Stomach (tissue), 9 donors: ENCODE data around the gene NPM3. TPM values are rescaled to one million over a fixed set of nuclear protein-coding genes. Genes with fewer than 3 reads are reported as not detected.

Experiments used
- DNase-seq, 2 donors: peaks; one replicate each; pipeline versions ENCODE4 v3.0.0 to v3.0.0-alpha.2; 2013 to 2019
- H3K27ac ChIP-seq, 5 donors: fragments of 200-600 bp in 4 of 5; sonication (generic) in 4 of 5; one replicate each; pipeline ENCODE4 v1.5.1; 2013 to 2019; ENCODE audit warnings: mild to moderate bottlenecking in 1 of 5, moderate library complexity in 1 of 5
- H3K27me3 ChIP-seq, 3 donors: fragments of 200-600 bp; sonication (generic); one replicate each; pipeline ENCODE4 v1.5.1; 2017 to 2019; ENCODE audit warnings: mixed run types in 1 of 3
- H3K36me3 ChIP-seq, 4 donors: fragments of 200-600 bp; sonication (generic); 1 replicate in 3 of 4; 2 replicates in 1 of 4; pipeline ENCODE4 v1.5.1; 2016 to 2019
- H3K4me1 ChIP-seq, 4 donors: fragments of 200-600 bp; sonication (generic); one replicate each; pipeline ENCODE4 v1.5.1; 2016 to 2019
- H3K4me3 ChIP-seq, 4 donors: fragments of 200-600 bp; sonication (generic) in 3 of 4; one replicate each; pipeline ENCODE4 v1.5.1; 2016 to 2019; ENCODE audit warnings: mild to moderate bottlenecking in 1 of 4
- H3K9me3 ChIP-seq, 4 donors: fragments of 200-600 bp; sonication (generic); one replicate each; pipeline ENCODE4 v1.5.1; 2016 to 2019
- EP300 ChIP-seq: sonication (generic); formaldehyde crosslinking; IDR thresholded peaks from one replicate; pipeline ENCODE4 v1.6.1; 2017; ENCODE audit warnings: antibody characterized with exemption
- POLR2A ChIP-seq, 4 donors: fragments of 450-650 bp; IDR thresholded peaks; one replicate each; pipeline ENCODE4 v1.6.1; 2016; ENCODE audit warnings: antibody characterized with exemption in 4 of 4, control low read depth in 2 of 4, mild to moderate bottlenecking in 1 of 4, moderate library complexity in 1 of 4
- POLR2AphosphoS5 ChIP-seq, 3 donors: sonication (generic); formaldehyde crosslinking; IDR thresholded peaks; one replicate each; pipeline ENCODE4 v1.6.1; 2016; ENCODE audit warnings: antibody characterized with exemption in 3 of 3
- WGBS, 5 donors: extraction: QIAGEN DNeasy Blood & Tissue Kit in 3 of 5; methylation state at CpG; one replicate each; pipeline versions ENCODE4 v1.1.5 to v1.1.7; 2013 to 2018; 5-methylcytosine and 5-hydroxymethylcytosine counted together
- intact Hi-C: fragments of 100-400 bp; cut with DNase I; formaldehyde crosslinking; loops from one replicate; pipeline ENCODE4 v1.15.1; 2023; ENCODE audit warnings: low total_unique reads
- polyA plus RNA-seq, 3 donors: library from polyadenylated mRNA; stranded (reverse); fragments of 200-250 nt; gene quantifications; one replicate each; pipeline ENCODE4 v1.2.3, GENCODE V29; 2013
- total RNA-seq, 5 donors: library from RNA; depleted of rRNA; stranded (reverse); fragments of >200 nt; gene quantifications; one replicate each; pipeline versions ENCODE4 v1.1.0 to v1.2.3, GENCODE V29; 2014 to 2016
- TF ChIP-seq, protein P1 (sequence below), 7 experiments: fragments of 450-650 bp in 4 of 7; fragments of 200-600 bp in 3 of 7; sonication (generic) in 3 of 7; IDR thresholded peaks; one replicate each; pipeline ENCODE4 v1.5.1; 2016 to 2019; ENCODE audit warnings: antibody characterized with exemption in 7 of 7, control low read depth in 2 of 7, mild to moderate bottlenecking in 1 of 7
- donor health status: healthy with polysubstance abuse.
- donor health status: Bipolar disorder and iron deficiency.
- donor health status: healthy.

The NPM3 gene
- total and polyA plus RNA-seq, 8 donors: 2.3 to 68.1 (median 26.0) TPM; not detected in 1

DNA sequence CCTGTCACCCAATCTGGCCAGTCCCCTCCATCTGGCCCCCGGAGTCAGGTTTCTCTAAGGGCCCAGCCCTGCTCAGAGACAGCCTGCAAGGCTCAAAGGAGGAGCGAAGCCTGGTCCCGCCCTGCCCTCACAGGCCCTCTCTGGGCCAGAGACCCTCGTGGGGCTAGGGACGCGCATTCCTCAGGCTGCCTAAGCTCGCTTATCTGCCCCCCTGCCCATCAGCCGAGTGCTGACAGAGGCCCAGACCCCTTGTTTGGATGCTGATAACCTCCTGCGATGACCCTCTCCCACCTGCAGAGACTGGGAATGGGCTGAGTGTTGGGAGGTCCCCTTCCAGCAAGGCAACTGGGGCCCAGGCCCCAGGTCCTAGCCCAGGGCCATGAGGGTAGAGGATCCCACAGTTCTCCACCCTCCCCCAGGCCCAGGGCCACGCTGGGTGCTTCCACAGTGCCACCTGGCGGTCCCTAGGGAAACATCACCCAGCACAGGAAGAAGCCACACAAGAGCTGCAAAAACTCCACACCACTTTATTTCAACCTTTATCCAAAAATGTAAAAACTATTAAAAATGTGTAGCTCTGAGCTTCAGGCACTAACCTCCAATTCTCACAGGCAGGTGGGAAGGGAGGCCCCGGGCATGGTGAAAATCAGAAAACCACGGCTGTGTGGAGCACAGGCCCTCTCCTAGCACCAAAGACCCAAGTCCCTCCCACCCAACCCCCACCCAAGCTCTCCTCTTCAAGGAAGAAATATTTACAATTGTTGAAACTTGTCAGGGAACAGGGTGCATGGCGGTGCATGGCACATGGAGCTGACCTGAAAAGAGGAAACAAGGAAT is 2.2 kb downstream of the NPM3 start:
- H3K4me1 ChIP-seq: peaks cover 45 to 80% (median 69%) of the 10 kb centered on the region in 4 donors
- H3K27ac ChIP-seq: no peak overlapping the region
- 43 to 56% (median 45%) methylated on average over 14 of the region's 14 CpGs for WGBS, 5 donors
- no peak overlapping the region for H3K4me3 ChIP-seq
- H3K9me3 ChIP-seq: no peaks in the 10 kb centered on the region
- TF ChIP-seq, protein P1, sequence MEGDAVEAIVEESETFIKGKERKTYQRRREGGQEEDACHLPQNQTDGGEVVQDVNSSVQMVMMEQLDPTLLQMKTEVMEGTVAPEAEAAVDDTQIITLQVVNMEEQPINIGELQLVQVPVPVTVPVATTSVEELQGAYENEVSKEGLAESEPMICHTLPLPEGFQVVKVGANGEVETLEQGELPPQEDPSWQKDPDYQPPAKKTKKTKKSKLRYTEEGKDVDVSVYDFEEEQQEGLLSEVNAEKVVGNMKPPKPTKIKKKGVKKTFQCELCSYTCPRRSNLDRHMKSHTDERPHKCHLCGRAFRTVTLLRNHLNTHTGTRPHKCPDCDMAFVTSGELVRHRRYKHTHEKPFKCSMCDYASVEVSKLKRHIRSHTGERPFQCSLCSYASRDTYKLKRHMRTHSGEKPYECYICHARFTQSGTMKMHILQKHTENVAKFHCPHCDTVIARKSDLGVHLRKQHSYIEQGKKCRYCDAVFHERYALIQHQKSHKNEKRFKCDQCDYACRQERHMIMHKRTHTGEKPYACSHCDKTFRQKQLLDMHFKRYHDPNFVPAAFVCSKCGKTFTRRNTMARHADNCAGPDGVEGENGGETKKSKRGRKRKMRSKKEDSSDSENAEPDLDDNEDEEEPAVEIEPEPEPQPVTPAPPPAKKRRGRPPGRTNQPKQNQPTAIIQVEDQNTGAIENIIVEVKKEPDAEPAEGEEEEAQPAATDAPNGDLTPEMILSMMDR (IDR thresholded peaks at IDR 0.05): peak in 5 of 7 experiments; percentile 58 to 89 (median 85)
- TF ChIP-seq POLR2A (IDR thresholded peaks at IDR 0.05) (no peak), EP300 (no peak), POLR2AphosphoS5 (IDR thresholded peaks at IDR 0.05) (peak in 1 of 3 donors; percentile 22)
- peak; percentile 70 to 86 for DNase-seq
- intact Hi-C loops: loop anchor here (5.0 kb wide), 1 partner anchor 179 kb away; no protein-coding TSS in a partner anchor
- peaks cover 5 to 21% (median 19%) of the 10 kb centered on the region in 4 donors for H3K36me3 ChIP-seq
- peaks cover 8 to 38% (median 31%) of the 10 kb centered on the region in 3 donors for H3K27me3 ChIP-seq

DNA sequence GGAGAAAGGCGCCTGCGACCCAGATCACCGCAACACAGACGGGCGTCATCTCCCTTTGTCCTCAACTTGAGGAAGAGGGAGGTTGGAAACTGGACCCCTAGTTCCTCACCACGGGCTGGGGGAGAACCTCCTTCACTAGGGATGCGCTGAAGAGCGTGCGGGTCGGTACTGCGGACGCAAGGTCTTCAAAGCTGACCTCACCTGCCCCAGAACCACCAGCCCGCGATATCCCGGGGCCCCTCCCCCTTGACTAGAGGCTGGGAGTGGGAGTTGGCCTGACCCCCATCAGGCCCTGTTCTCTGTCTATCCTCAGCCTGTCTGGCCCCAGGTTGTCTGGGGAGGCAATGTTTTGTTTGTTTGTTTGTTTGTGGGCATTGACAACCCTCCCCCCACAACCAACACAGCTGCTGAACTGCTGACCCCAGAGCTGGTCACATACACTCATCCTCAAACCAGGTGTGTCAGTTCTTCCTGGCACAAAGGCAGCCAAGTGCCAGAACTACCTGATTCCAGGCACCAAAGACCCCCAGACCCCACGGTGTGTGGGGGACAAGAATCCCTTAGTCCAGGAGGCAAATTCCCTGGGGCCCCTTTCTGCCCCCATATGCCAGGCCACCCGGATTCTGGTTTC is 2.9 kb downstream of the NPM3 start:
- Histone ChIP-seq H3K36me3 (peaks cover 0 to 14% (median 12%) of the 10 kb centered on the region in 4 donors), H3K27me3 (peaks cover 13 to 45% (median 38%) of the 10 kb centered on the region in 3 donors), H3K4me1 (peaks cover 52 to 87% (median 74%) of the 10 kb centered on the region in 4 donors), H3K4me3 (peak overlapping the region; percentile 43 to 57 (median 46)), H3K9me3 (no peaks in the 10 kb centered on the region), H3K27ac (no peak overlapping the region)
- 11 to 31% (median 15%) methylated on average over 6 to 17 of the region's 17 CpGs for WGBS, 5 donors
- no peak for TF ChIP-seq POLR2A (IDR thresholded peaks at IDR 0.05)
- TF ChIP-seq EP300: no peak
- TF ChIP-seq, protein P1 (IDR thresholded peaks at IDR 0.05): no peak
- TF ChIP-seq POLR2AphosphoS5 (IDR thresholded peaks at IDR 0.05): no peak
- DNase-seq: peak in 1 of 2 donors; percentile 13
- intact Hi-C loops: loop anchor here (5.0 kb wide), 1 partner anchor 178 kb away; no protein-coding TSS in a partner anchor

DNA sequence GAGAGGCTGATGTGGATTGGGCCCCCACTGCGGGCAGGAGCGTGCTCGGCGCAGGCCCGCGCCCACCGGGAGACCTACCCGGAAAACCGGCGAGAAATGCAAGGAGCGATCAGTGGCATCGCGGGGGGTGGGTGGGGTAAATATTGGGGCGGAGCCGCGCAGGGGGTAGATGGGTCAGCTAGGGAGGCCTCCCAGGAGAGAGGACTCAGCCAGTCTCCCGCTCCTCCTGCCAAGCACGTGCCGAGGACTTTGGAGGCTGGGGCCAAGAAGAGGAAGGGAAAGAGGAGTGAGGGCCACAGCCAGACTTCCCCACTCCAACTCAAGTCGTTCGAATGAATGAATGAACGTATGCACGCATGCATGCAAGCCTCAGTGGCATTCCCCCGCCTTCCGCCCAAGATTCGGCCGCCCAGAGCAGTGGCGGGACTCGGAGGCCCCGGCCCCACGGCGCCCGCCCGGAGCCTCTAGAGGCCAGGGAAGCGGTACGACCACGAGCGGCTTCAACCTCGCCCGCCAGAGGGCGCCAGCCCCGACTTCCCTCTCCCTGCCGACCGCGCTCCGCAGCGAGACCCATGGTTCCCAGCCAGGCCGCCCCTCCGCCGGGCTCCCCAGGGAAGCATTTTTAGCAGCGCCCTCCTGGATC is 3.6 kb downstream of the NPM3 start:
- 0 to 4% (median 1%) methylated on average over 40 to 51 of the region's 51 CpGs for WGBS, 5 donors

More for the DNA sequence above, 3.6 kb downstream of the NPM3 start:
- Histone ChIP-seq H3K9me3 (no peaks in the 10 kb centered on the region), H3K4me1 (peaks cover 58 to 87% (median 78%) of the 10 kb centered on the region in 4 donors), H3K27ac (no peak overlapping the region), H3K27me3 (peaks cover 20 to 52% (median 44%) of the 10 kb centered on the region in 3 donors), H3K4me3 (peak overlapping the region; percentile 43 to 57 (median 46)), H3K36me3 (peaks cover 0 to 7% (median 5%) of the 10 kb centered on the region in 4 donors)
- peak; percentile 87 to 91 for DNase-seq
- intact Hi-C loops: loop anchor here (5.0 kb wide), 1 partner anchor 177 kb away; no protein-coding TSS in a partner anchor
- TF ChIP-seq, protein P1 (IDR thresholded peaks at IDR 0.05): peak in 5 of 7 experiments; percentile 41 to 89 (median 80)
- TF ChIP-seq POLR2AphosphoS5 (IDR thresholded peaks at IDR 0.05): no peak
